Stimulated activated CD4-positive, alpha-beta T cell treated with anti-CD3 and anti-CD28 coated beads, Interleukin-4, amount 100 ng/mL, for 4 hours (primary cell): ENCODE results near the gene HBG2.
A peak's percentile ranks its signal among the peaks of the same experiment; 100 is the strongest.
"Not testable (repeated sequence)": the region's sequence is repeated elsewhere in the genome, so short reads cannot be mapped to it uniquely, and the experiment has no call there.

Source experiments
- DNase-seq, 2 experiments: peaks; one replicate each; pipeline ENCODE4 v3.0.0-alpha.2; 2020

The HBG2 gene

DNA sequence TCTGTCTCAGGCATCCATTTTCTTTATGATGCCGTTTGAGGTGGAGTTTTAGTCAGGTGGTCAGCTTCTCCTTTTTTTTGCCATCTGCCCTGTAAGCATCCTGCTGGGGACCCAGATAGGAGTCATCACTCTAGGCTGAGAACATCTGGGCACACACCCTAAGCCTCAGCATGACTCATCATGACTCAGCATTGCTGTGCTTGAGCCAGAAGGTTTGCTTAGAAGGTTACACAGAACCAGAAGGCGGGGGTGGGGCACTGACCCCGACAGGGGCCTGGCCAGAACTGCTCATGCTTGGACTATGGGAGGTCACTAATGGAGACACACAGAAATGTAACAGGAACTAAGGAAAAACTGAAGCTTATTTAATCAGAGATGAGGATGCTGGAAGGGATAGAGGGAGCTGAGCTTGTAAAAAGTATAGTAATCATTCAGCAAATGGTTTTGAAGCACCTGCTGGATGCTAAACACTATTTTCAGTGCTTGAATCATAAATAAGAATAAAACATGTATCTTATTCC, 26.1 kb upstream of the HBG2 start:
- DNase-seq, result peak in 1 of 2 experiments; percentile 3

DNA sequence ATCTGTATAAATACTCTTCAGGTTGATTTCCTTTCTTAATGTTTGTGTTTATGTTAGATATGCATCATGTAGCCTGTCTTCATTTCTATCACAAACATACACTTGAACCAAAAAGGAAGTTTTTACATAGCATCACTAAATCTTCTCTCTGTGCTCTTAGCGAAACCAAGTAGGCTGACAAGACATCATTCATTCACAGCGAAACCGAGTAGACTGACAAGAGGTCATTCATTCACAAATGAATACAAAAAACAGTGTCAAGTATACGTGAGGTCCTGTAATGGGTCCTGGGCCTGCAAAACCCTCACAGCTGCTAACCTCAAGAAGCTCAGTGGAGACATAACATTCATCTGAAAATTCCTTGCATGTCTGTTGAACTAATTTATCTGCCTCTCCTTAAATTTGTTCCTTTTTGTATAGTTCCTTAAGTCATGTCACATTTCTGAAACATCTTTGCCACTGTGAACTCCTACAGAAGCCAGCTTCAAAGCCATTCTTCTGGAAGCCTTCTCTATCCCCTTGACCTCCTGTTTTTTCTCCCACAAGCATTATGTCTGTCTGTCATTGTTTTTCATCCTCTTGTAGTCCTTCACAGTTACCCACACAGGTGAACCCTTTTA, 25.0 kb upstream of the HBG2 start:
- DNase-seq, result no peak

DNA sequence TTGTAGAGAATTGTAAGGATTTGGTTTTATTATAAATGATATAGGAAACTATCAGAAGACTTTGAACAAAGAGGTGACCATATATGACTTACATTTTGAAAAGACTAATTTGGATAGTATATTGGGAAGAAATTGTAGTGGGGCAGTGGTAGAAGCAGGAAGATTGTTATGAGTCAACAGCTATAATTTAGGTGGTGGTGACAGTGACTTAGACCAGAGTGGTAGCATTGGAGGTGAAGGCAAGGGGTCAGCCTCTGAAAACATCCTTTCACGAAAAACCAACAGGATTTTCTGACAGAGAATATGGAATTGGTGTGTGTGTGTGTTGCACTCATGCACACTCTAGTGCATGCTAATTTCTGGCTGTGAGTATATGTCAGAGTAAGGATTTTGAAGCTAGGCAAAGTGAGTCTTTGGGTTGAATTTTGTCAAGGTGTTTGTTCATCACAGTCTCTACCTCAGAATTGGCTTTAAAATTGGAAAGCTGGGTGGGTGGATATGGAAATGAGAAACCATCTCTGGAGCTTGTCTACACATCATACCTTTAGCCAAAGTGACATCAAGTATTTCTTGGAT, 23.3 kb upstream of the HBG2 start:
- no peak for DNase-seq

DNA sequence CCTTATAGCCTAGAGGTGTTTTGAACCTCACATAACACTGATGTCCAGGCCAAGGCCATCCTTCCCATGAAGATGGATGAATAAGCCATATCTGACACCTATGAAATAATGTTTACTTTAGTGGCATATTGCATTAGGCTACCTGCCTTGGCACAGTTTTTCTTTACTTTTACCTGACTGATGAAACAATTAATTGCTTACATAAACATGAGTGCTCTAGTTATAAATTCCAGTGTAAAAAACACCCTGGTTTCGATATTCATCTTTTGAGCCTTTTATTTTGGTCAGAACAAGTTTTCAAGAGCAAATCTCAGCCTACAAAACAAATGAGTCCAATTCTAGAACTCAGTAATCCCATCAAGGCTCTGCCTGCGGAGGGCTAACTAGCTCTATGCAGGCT, 22.1 kb upstream of the HBG2 start:
- DNase-seq, result no peak

DNA sequence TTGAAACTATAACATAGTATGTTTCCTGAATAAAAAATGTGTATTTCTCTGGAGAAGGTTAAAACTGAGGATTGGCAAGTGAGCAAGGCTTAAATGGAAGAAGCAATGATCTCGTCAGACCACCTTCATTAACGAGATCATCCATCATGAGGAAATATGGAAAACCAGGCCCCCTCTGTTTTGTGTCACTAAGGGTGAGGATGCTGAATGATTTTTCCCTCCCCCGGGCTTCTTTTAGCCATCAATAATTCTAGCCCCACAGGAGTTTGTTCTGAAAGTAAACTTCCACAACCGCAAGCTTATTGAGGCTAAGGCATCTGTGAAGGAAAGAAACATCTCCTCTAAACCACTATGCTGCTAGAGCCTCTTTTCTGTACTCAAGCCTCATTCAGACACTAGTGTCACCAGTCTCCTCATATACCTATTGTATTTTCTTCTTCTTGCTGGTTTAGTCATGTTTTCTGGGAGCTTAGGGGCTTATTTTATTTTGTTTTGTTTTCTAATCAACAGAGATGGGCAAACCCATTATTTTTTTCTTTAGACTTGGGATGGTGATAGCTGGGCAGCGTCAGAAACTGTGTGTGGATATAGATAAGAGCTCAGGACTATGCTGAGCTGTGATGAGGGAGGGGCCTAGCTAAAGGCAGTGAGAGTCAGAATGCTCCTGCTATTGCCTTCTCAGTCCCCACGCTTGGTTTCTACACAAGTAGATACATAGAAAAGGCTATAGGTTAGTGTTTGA, 21.0 kb upstream of the HBG2 start:
- no peak for DNase-seq

DNA sequence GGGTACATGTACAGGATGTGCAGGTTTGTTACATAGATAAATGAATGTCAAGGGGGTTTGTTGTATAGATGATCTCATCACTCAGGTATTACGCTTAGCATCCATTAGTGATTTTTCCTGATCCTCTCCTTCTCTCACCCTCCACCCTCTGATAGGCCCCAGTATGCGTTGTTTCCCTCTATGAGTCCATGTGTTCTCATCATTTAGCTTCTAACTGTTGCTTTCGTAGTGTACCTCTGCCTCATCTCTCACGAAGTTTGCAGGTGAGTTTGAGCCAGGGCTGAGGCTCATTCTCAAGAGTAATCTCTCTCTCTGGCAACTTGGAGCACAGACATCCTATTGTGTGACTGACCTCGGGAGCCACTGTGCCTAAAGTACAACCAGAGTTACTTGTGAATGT, 19.8 kb upstream of the HBG2 start:
- no peak for DNase-seq

DNA sequence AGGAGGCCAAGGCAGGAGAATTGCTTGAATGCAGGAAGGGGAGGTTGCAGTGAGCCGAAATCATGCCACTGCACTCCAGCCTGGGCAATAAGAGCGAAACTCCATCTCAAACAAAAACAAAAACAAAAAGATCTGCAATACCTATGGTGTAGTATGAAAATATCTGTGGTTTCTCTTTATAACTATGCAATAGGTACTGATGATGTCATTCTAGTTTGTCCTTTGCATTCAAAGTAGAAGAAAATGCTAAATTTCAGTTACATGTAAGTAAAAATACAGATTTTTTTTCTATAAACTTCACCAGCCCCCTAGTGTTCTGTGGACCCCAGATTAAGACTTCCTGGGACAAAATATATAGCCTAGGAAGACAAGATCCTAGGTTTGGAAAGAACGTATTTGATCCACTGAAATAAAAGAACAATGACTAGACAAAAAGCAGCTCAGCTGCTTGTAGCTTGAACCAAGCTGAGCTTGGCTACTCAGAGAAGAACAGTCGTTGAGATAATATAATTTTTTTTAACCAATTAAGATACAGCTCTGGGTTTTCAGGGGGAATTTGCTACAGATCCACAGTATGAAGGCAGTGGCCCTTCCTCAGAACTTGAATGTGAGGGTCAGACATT, 17.9 kb upstream of the HBG2 start:
- DNase-seq, result no peak

DNA sequence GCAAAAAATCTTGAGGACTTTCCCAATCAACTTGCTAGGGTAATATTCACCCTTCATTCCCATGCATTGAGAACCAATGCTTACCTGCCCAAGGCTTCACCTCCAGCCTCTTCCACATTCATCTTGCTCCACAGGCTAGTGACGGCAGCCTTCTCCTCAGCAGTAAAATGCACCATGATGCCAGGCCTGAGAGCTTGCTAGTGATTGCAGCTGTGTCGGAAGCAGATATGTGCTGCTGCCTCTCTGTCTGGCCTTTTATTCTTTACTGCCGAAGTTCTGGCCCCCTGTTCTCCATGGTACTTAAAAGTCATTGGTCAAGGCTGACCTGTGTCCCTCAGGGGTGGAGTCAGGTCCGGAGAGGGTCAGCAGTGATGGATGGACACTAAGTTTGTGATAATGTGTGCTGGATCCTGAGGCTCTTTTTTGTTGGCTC, 15.2 kb upstream of the HBG2 start, which contains the start of gene HBE1:
TSS of gene HBE1 (minus strand) at position 231 of the 433 bp plus-strand sequence. CDS start at position 176, 55 bp downstream.
- no peak for DNase-seq

DNA sequence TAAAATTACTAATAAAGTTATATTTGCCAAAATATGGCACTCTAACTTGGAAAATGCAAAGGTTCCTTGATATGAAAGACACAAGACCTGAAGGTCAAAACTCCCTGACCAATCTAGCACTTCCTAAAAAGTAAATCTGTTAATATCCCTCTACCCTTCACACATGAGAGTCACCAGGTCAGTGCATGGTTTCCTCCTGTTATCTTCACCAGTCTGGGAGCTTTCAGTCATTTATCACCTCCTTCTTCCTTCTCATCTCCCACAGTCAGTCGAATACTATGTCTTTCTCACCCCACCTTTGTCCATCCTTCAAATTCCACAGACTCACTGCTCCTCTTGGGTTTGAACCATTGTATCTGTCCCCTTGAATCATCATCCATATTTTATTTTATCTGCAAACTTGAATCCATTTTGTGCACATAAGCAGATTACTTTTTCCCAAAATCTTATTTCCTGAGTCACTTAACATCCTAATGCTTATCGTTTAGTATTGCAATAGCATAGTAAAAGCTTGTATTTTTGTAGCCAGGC, 12.5 kb upstream of the HBG2 start:
- DNase-seq, result no peak

DNA sequence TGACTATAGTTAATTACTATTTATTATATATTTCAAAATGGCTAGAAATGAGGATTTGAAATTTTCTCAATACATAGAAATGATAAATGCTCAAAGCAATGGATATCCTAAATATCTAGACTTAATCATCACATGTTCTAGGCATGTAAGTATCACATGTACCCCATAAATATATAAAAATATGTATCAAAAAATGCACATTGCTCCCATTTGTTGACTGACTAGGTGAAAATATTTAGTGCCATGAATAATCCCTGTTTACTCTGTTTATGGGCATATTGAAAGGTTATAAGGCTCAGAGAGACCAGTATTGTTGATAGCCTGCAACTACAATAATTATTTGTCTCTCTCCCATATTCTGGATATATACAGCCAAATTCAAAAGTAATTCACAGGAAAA, 12.0 kb upstream of the HBG2 start:
- DNase-seq, result no peak

DNA sequence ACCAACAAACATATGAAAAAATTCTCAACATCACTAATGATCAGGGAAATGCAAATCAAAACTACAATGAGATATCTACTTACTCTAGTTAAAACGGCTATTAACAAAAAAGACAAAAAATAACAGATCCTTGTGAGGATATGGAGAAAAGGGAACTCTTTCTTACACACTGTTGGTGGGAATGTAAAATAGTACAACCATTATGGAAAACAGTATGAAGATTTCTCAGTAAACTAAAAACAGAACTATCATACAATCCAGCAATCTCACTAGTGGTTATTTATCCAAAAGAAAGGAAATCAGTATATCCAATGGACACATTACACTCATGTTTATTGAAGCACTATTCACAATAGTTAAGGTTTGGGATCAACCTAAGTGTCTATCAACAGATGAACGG, 11.3 kb upstream of the HBG2 start:
- DNase-seq, result no peak

DNA sequence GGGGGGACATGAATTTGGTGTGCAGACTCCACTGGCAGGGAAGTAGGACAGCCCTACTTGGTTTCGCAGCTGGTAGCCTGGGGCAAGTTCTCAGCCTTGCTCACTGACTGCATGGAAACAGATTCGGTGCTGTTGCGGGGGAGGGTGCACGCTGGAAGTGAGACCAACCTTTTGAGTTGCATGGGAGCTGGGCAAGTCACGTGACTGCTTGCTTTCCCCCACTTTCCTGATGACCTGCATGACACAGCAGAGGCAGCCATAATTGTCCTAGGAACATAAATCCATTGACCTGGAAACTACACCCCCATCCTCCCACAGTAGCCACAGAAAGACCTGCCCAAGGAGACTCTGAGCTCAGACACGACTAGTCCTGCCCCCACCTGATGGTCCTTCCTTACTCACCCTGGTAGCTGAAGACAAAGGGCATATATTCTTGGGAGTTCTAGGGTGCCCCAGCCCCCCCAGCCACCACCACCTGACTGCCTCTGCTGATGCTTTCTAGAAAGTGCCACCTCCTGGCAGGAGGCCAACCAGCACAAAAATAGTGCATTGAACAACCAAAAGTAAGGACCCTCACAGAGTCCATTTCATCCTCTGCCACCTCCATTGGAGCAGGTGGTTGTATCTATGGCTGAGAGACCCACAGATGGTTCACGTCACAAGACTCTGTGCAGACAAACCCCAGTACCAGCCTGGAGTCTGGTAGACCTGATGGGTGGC, 4.1 kb upstream of the HBG2 start:
- DNase-seq, result no peak

DNA sequence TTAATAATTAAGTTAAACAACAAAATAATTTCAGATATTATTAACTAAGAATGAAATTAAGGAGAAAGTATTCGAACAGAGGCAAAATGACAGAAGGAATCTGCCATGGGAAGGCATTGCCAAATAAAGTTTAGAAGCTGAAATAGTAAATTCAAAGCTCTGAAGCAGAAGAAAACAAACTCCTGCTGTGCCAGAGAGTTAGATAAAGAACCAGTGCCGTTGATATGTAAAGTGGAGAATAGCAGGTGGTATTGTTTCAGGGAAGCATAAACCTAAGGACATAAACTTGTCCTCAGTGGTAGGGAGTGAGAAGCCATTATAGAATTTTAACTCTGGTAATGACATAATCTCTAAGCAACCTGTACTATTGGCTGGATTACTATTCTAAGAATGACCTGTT, 2.7 kb upstream of the HBG2 start:
- no peak for DNase-seq

DNA sequence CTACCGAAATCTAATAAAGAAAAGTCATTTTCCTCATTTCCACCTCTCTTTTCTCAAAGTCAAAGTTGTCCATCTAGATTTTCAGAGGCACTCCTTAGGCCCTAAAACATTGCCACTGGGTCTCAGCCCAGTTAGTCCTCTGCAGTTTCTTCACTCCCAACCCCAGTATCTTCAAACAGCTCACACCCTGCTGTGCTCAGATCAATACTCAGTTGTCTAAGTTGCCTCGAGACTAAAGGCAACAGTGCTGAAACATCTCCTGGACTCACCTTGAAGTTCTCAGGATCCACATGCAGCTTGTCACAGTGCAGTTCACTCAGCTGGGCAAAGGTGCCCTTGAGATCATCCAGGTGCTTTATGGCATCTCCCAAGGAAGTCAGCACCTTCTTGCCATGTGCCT, 558 bp downstream of the HBG2 start:
- not testable (repeated sequence) for DNase-seq

DNA sequence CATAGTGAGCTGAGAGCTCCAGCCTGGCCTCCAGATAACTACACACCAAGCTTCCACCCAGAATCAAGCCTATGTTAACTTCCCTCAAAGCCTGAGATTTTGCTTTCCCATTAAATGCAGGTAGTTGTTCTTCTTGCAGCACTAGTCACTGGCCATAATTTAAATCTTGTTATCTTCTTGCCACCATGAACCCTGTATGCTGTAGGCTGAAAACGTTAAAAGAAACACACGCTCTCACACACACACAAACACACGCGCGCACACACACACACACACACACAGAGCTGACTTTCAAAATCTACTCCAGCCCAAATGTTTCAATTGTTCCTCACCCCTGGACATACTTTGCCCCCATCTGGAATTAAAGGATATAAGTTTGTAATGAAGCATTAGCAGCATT, 1.1 kb downstream of the HBG2 start:
- DNase-seq, result not testable (repeated sequence)

DNA sequence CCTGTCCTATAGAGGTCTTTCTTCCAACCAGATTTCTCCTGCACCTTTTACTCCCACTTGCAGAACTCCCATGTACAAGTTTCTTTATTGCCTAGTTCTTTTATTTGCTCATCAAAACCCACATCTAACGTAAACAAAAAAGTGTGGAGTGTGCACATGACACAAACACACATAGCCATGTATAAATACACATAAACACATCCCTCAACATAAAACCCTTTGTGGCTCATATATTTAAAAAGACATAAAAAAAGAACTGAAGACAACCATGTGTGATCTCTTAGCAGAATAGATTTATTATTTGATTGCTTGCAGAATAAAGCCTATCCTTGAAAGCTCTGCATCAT, 1.7 kb downstream of the HBG2 start:
- no peak for DNase-seq

DNA sequence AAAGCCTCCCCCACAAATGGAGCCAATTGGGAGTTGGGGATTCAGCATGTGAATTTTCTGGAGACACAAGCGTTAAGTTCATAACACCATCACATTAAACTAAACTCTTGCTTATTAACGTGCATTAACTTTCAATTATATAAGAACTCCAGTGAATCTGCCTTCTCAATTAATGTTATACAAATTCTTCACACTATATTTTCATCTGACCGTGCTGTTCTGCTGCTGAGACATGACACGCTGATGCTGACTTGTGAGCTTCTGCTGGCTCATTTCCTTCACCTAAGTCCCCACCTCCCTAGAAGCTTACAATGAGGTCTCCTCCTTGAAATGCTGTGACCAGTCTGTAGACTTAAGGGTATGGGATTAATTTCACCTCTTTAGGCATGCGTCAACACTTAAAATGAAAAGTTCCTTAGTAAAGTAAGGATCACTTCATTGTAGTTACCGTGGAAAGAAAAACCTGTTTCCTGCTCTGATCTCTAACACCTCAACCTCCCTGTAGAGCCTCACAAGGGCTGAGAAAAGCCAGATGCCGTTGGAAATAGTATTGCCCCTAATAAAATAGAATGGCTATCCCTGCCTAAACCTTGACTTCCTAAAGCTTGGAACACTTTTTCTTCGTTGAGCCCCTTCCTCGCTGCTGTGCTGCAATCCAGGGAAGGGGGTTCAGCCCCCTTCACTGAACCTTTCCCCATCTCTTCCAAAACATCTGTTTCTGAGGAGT, 2.2 kb downstream of the HBG2 start:
- no peak for DNase-seq

DNA sequence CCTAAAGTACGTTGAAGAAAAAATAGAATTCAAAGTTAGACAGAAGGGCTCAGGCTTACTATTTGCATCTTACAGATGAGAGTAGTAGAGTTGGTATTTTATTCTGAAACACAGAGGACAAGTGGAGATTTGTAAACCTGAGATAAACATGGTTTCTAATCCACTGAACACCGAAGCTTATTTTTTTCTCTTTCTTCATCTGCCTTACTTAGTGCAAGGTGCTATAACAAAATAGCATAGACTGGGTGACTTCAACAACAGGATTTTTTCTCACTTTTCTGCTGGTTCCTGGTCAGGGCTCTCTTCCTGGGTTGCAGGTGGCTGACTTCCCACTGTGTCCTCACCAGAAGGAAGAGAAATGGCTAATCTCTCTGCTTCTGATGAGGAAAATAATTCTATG, 2.8 kb downstream of the HBG2 start:
- DNase-seq, result no peak

DNA sequence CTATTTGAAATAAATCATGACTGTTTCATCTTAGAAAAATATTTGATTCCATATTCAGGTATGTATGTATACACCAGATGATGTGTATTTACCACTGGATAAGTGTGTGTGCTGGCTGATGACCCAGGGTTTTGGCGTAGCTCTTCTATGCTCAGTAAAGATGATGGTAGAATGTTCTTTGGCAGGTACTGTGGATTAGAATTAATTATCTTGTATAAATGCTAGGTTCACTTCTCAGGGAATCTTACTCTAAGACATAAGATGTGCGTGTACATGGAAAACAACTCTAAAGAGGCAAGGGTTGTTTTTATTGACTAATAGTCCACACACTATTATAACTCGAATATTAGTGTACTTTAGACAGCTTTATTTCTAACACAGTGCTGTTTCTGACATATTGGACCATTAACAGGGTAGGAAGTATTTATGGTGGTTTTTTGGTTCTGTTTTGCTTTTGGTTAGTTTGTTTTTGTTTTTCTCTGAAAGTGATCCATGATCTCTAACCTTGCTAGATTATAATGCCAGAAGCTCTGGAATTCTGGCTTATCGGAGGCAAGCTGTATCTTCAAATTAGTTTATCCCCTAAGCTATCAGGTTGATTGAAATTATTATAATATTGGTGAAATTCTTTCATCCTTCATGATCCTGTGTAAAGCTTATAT, 3.9 kb downstream of the HBG2 start:
- DNase-seq, result no peak

DNA sequence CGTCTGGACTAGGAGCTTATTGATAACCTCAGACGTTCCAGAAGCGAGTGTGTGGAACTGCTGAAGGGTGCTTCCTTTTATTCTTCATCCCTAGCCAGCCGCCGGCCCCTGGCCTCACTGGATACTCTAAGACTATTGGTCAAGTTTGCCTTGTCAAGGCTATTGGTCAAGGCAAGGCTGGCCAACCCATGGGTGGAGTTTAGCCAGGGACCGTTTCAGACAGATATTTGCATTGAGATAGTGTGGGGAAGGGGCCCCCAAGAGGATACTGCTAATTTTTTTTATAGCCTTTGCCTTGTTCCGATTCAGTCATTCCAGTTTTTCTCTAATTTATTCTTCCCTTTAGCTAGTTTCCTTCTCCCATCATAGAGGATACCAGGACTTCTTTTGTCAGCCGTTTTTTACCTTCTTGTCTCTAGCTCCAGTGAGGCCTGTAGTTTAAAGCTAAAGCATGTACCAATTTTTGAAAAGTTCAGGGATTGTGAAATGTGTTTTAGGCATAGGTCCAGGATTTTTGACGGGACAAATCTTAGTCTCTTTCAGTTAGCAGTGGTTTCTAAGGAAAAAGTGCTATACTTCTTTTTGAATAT, 4.7 kb downstream of the HBG2 start, which contains the start of gene HBG1:
TSS of gene HBG1 (minus strand) at position 51 of the 590 bp plus-strand sequence. CDS start 53 bp downstream, outside the sequence.
- not testable (repeated sequence) for DNase-seq

DNA sequence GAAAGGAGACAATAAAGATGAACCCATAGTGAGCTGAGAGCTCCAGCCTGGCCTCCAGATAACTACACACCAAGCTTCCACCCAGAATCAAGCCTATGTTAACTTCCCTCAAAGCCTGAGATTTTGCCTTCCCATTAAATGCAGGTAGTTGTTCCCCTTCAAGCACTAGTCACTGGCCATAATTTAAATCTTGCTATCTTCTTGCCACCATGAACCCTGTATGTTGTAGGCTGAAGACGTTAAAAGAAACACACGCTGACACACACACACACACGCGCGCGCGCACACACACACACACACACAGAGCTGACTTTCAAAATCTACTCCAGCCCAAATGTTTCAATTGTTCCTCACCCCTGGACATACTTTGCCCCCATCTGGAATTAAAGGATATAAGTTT, 6.1 kb downstream of the HBG2 start:
- not testable (repeated sequence) for DNase-seq
